RWPE1 (cell line): Measurements from ENCODE around the gene TBL1X.
"Not testable (repeated sequence)": the region's sequence is repeated elsewhere in the genome, so short reads cannot be mapped to it uniquely, and the experiment has no call there.

Experiments
- CTCF ChIA-PET: fragments of 350-600 bp; sonication (Branson Sonifier 250); formaldehyde crosslinking; extraction: SDS; loops from one replicate; lab custom pipeline; 2021; lab: Yijun Ruan, JAX
- POLR2A ChIA-PET: fragments of 400-600 bp; formaldehyde crosslinking; extraction: SDS; loops from one replicate; lab custom pipeline; 2020; ENCODE audit warnings: antibody characterized with exemption; ENCODE audit not compliant: low non-redundant PET; lab: Yijun Ruan, JAX
- DNase-seq: peaks from one replicate; pipeline ENCODE4 v3.0.0; 2012; ENCODE audit warnings: low spot score
- H3K27ac ChIP-seq: fragments of 450-650 bp; 2 replicates; pipeline ENCODE4 v1.5.1; 2017
- TF ChIP-seq, protein P1 (sequence below): fragments of 450-650 bp; conservative IDR thresholded peaks from 2 replicates; pipeline ENCODE4 v1.5.1; 2017; ENCODE audit warnings: low read depth, mild to moderate bottlenecking

The TBL1X gene

GRCh38 chrX:9467146-9467545 lies 2.3 kb downstream of the TBL1X start:
- DNase-seq = no peak
- ChIA-PET CTCF (no interaction called here), POLR2A (no interaction called here)
- TF ChIP-seq, protein P1, sequence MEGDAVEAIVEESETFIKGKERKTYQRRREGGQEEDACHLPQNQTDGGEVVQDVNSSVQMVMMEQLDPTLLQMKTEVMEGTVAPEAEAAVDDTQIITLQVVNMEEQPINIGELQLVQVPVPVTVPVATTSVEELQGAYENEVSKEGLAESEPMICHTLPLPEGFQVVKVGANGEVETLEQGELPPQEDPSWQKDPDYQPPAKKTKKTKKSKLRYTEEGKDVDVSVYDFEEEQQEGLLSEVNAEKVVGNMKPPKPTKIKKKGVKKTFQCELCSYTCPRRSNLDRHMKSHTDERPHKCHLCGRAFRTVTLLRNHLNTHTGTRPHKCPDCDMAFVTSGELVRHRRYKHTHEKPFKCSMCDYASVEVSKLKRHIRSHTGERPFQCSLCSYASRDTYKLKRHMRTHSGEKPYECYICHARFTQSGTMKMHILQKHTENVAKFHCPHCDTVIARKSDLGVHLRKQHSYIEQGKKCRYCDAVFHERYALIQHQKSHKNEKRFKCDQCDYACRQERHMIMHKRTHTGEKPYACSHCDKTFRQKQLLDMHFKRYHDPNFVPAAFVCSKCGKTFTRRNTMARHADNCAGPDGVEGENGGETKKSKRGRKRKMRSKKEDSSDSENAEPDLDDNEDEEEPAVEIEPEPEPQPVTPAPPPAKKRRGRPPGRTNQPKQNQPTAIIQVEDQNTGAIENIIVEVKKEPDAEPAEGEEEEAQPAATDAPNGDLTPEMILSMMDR = no peak
- no peak overlapping the region for H3K27ac ChIP-seq

GRCh38 chrX:9467751-9468150 lies 2.9 kb downstream of the TBL1X start:
- no peak for DNase-seq
- H3K27ac ChIP-seq = no peak overlapping the region
- TF ChIP-seq, protein P1 = no peak
- ChIA-PET POLR2A (interaction anchor here (0.5 kb wide), 1 partner anchor 787 kb away, joined by 3 read pairs; no protein-coding TSS in a partner anchor), CTCF (no interaction called here)

DNA sequence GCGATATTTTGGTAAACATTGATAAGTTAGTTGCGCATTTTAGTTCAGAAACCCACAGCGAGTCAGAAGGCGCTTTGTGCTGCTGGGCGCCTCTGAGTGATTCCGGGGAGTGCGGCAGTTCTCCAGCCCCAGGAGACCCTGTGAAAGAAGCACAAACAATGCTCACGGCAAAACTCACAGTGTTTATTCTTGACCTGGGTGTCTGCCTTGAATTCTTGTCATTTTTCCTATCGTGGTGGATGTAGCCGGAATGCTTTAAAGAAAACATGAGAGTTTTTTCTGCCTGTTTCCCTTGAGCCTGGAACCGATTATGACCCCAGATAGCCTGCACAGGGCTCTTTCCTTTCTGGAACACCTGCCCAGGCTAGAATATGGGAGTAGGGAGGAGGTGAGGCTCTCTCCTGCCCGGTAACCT lies 6.7 kb downstream of the TBL1X start:
- no peak for DNase-seq
- H3K27ac ChIP-seq = no peak overlapping the region
- ChIA-PET CTCF (no interaction called here), POLR2A (no interaction called here)
- TF ChIP-seq, protein P1 = no peak

GRCh38 chrX:9473708-9474107 lies 8.8 kb downstream of the TBL1X start:
- CTCF ChIA-PET = no interaction called here

GRCh38 chrX:9475417-9475816 lies 10.6 kb downstream of the TBL1X start:
- DNase-seq, CTCF ChIA-PET, H3K27ac ChIP-seq, POLR2A ChIA-PET: not testable (repeated sequence)

More at GRCh38 chrX:9473708-9474107, 8.8 kb downstream of the TBL1X start:
- POLR2A ChIA-PET = no interaction called here
- TF ChIP-seq, protein P1 = no peak
- DNase-seq = no peak
- H3K27ac ChIP-seq = no peak overlapping the region

DNA sequence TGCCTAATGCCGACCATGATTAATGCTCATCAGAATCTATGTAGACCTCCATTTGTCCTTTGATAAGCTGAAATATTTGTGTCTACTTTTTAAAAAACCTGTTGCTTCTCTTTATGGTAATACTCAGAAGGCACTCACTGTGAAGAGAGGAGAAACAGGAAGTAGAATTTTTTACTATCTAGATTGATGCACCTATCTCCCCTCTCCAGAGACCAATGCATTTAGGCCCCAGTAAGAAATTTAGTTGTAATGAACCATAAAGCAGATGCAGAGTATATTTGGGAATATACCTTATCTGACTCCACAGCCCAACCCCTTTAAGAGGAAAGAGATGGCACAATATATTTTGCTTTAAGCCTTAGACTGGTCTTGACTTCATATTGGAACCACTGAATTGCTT lies 11.1 kb downstream of the TBL1X start:
- POLR2A ChIA-PET = no interaction called here

DNA sequence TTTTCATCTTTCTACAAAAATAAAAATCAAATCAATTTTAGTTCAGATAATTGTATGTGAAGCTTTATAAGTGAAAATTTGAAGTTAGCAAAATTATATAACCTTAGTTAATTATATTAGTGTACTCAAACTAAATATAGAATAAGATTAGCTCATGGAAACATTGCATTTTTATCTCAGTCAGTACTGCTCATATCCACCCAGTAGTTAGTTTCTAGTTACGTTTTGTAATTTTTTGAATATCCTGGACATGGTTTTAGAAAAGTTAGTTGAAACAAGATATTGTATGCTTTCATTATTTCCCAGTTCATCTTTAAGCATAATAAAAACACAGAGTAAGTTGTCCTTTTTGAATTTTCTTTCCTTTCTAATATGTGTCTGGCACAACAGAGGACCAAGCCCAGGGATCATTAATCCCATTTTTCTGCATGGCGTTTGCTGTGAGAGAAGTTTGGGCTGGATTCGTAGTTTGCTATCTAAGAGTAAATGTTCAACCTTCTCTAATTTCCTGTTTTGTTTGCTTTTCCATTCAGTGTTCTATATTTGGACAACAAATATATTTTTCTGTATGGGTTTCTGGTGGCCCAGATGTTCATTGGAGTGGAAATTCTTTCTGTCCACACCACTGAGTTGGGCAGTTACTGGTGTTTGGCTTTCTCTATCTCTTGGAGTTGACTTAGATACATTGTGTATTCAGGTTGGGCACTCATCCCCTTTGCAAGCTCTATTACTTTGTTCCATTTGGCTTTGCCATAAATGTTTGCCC lies 12.1 kb downstream of the TBL1X start:
- no peak for DNase-seq
- ChIA-PET CTCF (no interaction called here), POLR2A (no interaction called here)
- no peak overlapping the region for H3K27ac ChIP-seq
- TF ChIP-seq, protein P1 = no peak

More for the DNA sequence above, 11.1 kb downstream of the TBL1X start:
- TF ChIP-seq, protein P1 = no peak
- no peak for DNase-seq
- H3K27ac ChIP-seq = no peak overlapping the region
- CTCF ChIA-PET = no interaction called here
